ENCODE data around the gene SLBP. TPM values are rescaled to one million over a fixed set of nuclear protein-coding genes. Genes with fewer than 3 reads are reported as not detected.
A peak's percentile ranks its signal among the peaks of the same experiment; 100 is the strongest.

The SLBP gene
- total RNA-seq, 1 experiment from 2014 or later, result 61.7 TPM

DNA sequence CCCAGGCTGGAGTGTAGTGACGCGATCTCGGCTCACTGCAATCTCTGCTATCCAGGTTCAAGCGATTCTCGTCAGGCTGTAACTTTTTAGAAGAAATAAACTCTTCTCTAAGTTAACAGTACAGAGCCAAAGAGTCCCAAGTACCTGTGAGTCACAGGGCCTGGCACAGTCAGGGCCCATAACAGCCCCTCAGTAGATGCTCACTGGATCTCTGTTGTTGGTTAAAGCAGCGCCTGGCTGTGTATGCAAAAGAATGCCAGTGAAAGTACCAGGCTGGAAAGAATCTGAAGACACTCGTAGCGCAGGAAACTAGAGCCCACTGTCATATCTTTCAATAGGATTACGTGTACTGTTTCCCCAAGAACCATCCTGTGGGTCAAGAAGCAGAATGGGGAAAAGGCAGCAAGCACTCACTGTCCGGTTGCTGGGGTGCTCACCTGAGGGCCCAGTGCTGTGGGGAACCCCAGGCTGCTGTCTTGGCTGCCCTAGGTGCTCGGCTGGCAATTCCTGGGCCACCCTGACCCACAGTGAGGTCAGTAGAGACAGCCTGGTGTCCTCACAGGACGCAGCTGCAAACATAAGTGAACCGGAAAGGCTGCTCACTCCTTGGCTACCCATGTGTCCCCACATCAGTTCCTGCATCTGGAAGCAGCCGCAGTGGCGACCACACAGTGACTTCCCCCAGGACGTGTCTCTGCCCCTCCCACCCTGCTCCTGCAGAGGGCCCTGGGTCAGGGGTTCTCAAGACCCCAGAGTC lies 3.1 kb upstream of the SLBP start:
- POLR2A ChIA-PET (ENCODE audit: unreplicated experiment), result no interaction called here
- Histone ChIP-seq H3K4me1 (replicated peaks; ENCODE audit: insufficient read depth) (peaks cover 26% of the 10 kb centered on the region), H3K36me3 (ENCODE audit: low read depth) (no peaks in the 10 kb centered on the region), H3K27me3 (ENCODE audit: insufficient read depth, low read depth) (no peaks in the 10 kb centered on the region), H3K27ac (no peak overlapping the region), H3K4me3 (no peak overlapping the region), H4K20me1 (ENCODE audit: insufficient read depth) (peaks cover 37% of the 10 kb centered on the region), H3K4me2 (no peak overlapping the region), H3F3A (ENCODE audit: insufficient read depth, low read depth) (peaks cover 41% of the 10 kb centered on the region; the same call in 1 of the 2 replicates), H2AFZ (no peak overlapping the region), H3K79me2 (ENCODE audit: low read depth) (peaks cover 86% of the 10 kb centered on the region), H3K9me3 (ENCODE audit: insufficient read depth, low read depth) (no peaks in the 10 kb centered on the region), H3K9me2 (ENCODE audit: insufficient read depth) (no peaks in the 10 kb centered on the region)
- no TSS peak for BruUV-seq (replicated peaks)
- CTCF ChIA-PET, result no interaction called here
- intact Hi-C loops (cut with micrococcal nuclease; ENCODE audit: unreplicated experiment), result no loop called here
- no peak for DNase-seq
- TF ChIP-seq, protein P1, sequence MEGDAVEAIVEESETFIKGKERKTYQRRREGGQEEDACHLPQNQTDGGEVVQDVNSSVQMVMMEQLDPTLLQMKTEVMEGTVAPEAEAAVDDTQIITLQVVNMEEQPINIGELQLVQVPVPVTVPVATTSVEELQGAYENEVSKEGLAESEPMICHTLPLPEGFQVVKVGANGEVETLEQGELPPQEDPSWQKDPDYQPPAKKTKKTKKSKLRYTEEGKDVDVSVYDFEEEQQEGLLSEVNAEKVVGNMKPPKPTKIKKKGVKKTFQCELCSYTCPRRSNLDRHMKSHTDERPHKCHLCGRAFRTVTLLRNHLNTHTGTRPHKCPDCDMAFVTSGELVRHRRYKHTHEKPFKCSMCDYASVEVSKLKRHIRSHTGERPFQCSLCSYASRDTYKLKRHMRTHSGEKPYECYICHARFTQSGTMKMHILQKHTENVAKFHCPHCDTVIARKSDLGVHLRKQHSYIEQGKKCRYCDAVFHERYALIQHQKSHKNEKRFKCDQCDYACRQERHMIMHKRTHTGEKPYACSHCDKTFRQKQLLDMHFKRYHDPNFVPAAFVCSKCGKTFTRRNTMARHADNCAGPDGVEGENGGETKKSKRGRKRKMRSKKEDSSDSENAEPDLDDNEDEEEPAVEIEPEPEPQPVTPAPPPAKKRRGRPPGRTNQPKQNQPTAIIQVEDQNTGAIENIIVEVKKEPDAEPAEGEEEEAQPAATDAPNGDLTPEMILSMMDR (conservative IDR thresholded peaks at IDR 0.05), result no peak

DNA sequence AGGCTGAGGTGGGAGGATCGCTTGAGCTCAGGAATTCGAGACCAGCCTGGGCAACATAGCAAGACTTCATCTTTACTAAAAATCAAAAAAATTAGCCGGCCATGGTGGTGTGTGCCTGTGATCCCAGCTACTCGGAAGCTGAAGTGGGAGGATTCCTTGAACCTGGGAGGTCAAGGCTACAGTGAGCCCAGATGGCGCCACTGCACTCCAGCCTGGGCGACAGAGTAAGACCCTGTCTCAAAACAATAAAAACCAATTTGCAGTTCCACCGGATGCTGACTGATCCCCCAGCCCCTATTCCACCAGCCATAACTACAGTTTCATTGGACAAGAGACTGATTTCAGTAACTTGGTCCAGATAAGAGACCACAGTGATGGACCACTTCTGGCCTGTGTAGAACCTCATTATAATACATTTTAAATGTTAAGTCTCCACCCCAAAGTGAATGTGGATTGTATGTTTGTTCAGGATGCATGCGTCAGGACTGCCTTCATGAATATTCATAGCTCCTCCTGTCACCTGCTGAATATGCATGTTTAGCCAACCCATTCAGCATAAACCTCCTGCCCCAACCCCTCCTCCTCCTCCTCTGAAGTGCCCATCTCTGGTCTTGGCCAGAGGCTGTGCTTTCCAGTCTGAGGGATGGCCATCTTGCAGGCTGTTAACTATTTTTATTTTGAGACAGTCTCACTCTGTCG lies 2.3 kb upstream of the SLBP start:
- Histone ChIP-seq H3K27me3 (ENCODE audit: insufficient read depth, low read depth) (no peaks in the 10 kb centered on the region), H3K36me3 (ENCODE audit: low read depth) (no peaks in the 10 kb centered on the region), H4K20me1 (ENCODE audit: insufficient read depth) (peaks cover 41% of the 10 kb centered on the region), H3K9me2 (ENCODE audit: insufficient read depth) (no peaks in the 10 kb centered on the region), H3K79me2 (ENCODE audit: low read depth) (peaks cover 86% of the 10 kb centered on the region), H2AFZ (no peak overlapping the region), H3K4me1 (replicated peaks; ENCODE audit: insufficient read depth) (peaks cover 28% of the 10 kb centered on the region), H3K27ac (peak overlapping the region; percentile 96; the same call in 1 of the 2 replicates), H3F3A (ENCODE audit: insufficient read depth, low read depth) (peaks cover 41% of the 10 kb centered on the region; the same call in 1 of the 2 replicates), H3K4me2 (peak overlapping the region; percentile 81), H3K9me3 (ENCODE audit: insufficient read depth, low read depth) (no peaks in the 10 kb centered on the region), H3K4me3 (peak overlapping the region; percentile 71; the same call in 1 of the 2 replicates)
- intact Hi-C loops (cut with micrococcal nuclease; ENCODE audit: unreplicated experiment), result no loop called here
- no peak for TF ChIP-seq EZH2 (IDR thresholded peaks at IDR 0.05; ENCODE audit: low read depth)
- TF ChIP-seq, protein P1 (conservative IDR thresholded peaks at IDR 0.05), result no peak
- BruUV-seq (replicated peaks), result no TSS peak
- CTCF ChIA-PET, result interaction anchor here (0.6 to 0.7 kb wide), 2 partner anchors 53 to 652 kb away, joined by 3 to 11 read pairs; no protein-coding TSS in a partner anchor
- DNase-seq, result no peak
- POLR2A ChIA-PET (ENCODE audit: unreplicated experiment), result interaction anchor here (0.6 kb wide), 1 partner anchor 33 kb away, joined by 3 read pairs; no protein-coding TSS in a partner anchor

DNA sequence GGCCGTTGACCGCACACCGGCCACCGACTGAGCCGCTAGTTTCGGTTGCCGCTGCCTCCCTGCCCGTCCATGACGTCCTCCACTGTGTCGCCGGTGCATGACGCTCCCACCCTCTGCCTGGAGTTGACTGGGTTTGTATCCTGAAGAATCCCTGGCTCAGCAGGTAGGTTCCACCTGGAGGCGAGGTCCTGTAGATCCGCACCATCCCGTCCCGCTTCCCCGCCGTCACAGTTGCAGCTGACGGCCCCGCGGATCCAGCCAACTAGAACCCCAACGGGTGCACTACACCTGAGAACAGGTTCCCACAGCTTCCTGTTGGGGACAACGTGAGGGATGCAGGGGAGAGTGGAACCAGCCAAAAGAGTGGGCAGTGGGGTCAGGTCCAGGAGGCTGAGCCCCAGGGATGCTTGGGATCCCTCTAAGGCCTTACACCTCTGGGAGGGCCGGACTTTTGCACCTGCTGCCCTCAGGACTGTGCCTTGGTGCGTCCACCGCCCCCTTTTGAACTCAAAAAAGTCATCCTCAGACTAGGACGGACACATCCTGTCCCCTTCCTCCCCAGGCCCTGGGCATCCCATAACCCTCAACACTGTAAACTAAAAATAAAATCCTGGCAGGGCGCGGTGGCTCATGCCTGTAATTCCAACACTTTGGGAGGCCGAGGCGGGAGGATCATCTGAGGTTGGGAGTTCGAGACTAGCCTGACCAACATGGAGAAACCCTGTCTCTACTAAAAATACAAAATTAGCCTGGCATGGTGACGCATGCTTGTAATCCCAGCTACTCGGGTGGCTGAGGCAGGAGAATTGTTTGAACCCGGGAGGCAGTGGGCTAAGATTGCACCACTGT lies 1.1 kb upstream of the SLBP start:
- Histone ChIP-seq H3K9me3 (ENCODE audit: insufficient read depth, low read depth) (no peaks in the 10 kb centered on the region), H3K27ac (peak overlapping the region; percentile 96), H3K4me2 (peak overlapping the region; percentile 81), H3K4me1 (replicated peaks; ENCODE audit: insufficient read depth) (peaks cover 20% of the 10 kb centered on the region), H3K27me3 (ENCODE audit: insufficient read depth, low read depth) (no peaks in the 10 kb centered on the region), H3K4me3 (peak overlapping the region; percentile 71), H4K20me1 (ENCODE audit: insufficient read depth) (peaks cover 40% of the 10 kb centered on the region), H3K9me2 (ENCODE audit: insufficient read depth) (no peaks in the 10 kb centered on the region), H2AFZ (peak overlapping the region; percentile 81), H3K79me2 (ENCODE audit: low read depth) (peaks cover 86% of the 10 kb centered on the region), H3K36me3 (ENCODE audit: low read depth) (peaks cover 9% of the 10 kb centered on the region; the same call in 1 of the 2 replicates), H3F3A (ENCODE audit: insufficient read depth, low read depth) (peaks cover 31% of the 10 kb centered on the region; the same call in 1 of the 2 replicates)
- ChIA-PET POLR2A (ENCODE audit: unreplicated experiment) (interaction anchor here (0.6 kb wide), 1 partner anchor 32 kb away, joined by 3 read pairs; no protein-coding TSS in a partner anchor), CTCF (interaction anchor here (0.6 to 0.7 kb wide), 2 partner anchors 76 to 353 kb away, joined by 3 to 4 read pairs; no protein-coding TSS in a partner anchor)
- TSS peak; percentile 63 for BruUV-seq (replicated peaks)
- TF ChIP-seq EZH2 (IDR thresholded peaks at IDR 0.05; ENCODE audit: low read depth), result no peak
- TF ChIP-seq, protein P1 (conservative IDR thresholded peaks at IDR 0.05), result no peak; the same call in 1 of the 2 replicates
- DNase-seq, result peak in 1 of 2 experiments; percentile 71
- intact Hi-C loops (cut with micrococcal nuclease; ENCODE audit: unreplicated experiment), result loop anchor here (2.0 kb wide), 1 partner anchor 14 kb away; no protein-coding TSS in a partner anchor

Data from PC-9 (cell line).